Parathyroid adenoma (tissue), 2 donors: ENCODE measurements around the gene FNTB.

Experiments
- H2AFZ ChIP-seq: fragments of 300-600 bp; sonication (generic); one replicate; pipeline ENCODE4 v1.7.0; 2017; ENCODE audit warnings: antibody characterized with exemption, mild to moderate bottlenecking
- H3K27ac ChIP-seq: fragments of 300-600 bp; sonication (generic); one replicate; pipeline ENCODE4 v1.7.0; 2017
- H3K27me3 ChIP-seq: fragments of 300-600 bp; sonication (generic); one replicate; pipeline ENCODE4 v1.7.0; 2017; ENCODE audit warnings: low read length; ENCODE audit not compliant: control insufficient read depth, insufficient read depth
- H3K36me3 ChIP-seq: fragments of 300-600 bp; sonication (generic); one replicate; pipeline ENCODE4 v1.7.0; 2017; ENCODE audit warnings: low read length; ENCODE audit not compliant: control insufficient read depth, insufficient read depth
- H3K4me1 ChIP-seq: fragments of 300-600 bp; sonication (generic); one replicate; pipeline ENCODE4 v1.7.0; 2017; ENCODE audit warnings: control low read depth
- H3K4me2 ChIP-seq: fragments of 300-600 bp; sonication (generic); one replicate; pipeline ENCODE4 v1.7.0; 2017; ENCODE audit warnings: low read length
- H3K4me3 ChIP-seq: fragments of 300-600 bp; sonication (generic); one replicate; pipeline ENCODE4 v1.7.0; 2017; ENCODE audit warnings: low read depth, low read length
- H3K79me2 ChIP-seq: fragments of 300-600 bp; sonication (generic); one replicate; pipeline ENCODE4 v1.7.0; 2017; ENCODE audit warnings: control low read depth
- H3K9ac ChIP-seq: fragments of 300-600 bp; sonication (generic); one replicate; pipeline ENCODE4 v1.7.0; 2017; ENCODE audit warnings: mild to moderate bottlenecking
- H3K9me3 ChIP-seq: fragments of 300-600 bp; sonication (generic); one replicate; pipeline ENCODE4 v1.7.0; 2017; ENCODE audit warnings: low read length; ENCODE audit not compliant: control insufficient read depth
- CTCF ChIP-seq: fragments of 300-600 bp; sonication (generic); IDR thresholded peaks from one replicate; pipeline ENCODE4 v1.7.0; 2017; ENCODE audit warnings: antibody characterized with exemption, mild to moderate bottlenecking
- donor health status: primary hyperparathyroidism.

The FNTB gene

DNA sequence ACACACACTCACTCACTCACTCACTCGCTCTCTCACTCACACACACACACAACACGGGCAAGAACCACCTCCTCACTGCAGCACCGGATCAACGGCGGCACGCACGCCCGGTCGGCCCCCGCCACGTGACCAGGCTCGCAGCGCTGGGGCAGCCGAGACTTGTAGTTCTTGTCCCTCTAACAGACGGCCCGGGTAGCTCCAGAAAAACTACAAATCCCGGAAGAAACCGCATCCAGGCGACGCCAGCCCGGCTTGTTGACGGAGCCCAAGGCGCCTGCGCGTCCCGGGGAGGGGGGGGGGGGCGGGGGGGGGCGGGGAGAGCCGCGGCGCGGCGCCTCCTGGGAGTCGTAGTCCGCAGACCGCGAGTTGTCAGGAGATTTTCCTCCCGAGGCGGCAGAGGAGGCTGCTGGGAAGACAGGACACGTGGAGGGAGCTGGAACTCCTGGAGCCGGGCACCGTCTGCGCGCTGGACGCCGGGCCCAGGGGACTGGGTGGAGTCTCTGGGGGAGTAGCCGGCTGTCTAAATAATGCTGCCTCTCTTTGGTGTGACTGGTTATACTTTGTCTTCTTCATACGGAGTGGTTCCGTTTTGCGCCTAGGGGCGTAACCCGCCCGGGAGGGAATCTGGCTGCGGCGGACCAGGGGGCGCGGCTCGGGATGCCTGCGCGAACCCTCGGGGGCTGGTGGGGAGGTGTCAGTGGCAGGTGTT, 115.9 kb downstream of the FNTB start, which contains the start of gene MAX:
Gene MAX, minus strand, starts transcription at position 77 of the 709 bp plus-strand sequence. CDS start 178 bp downstream, outside the sequence.
- TF ChIP-seq CTCF, result no peak
- Histone ChIP-seq H3K4me2 (peak within 1 kb of the TSS; percentile 75), H3K27ac (peak within 1 kb of the TSS; percentile 62), H3K27me3 (no peaks in the 10 kb centered on the region), H3K36me3 (no peaks in the 10 kb centered on the region), H3K4me3 (peak within 1 kb of the TSS; percentile 77), H3K9me3 (no peaks in the 10 kb centered on the region), H3K4me1 (peaks cover 4% of the 10 kb centered on the region), H2AFZ (peak within 1 kb of the TSS; percentile 100), H3K79me2 (peaks cover 13% of the 10 kb centered on the region), H3K9ac (peak within 1 kb of the TSS; percentile 58)

- no peak overlapping the region for H3K9ac ChIP-seq
- H3K9me3 ChIP-seq, result no peaks in the 10 kb centered on the region
- H3K4me3 ChIP-seq, result peak overlapping the region; percentile 69
- TF ChIP-seq CTCF, result peak; percentile 12
- peak overlapping the region; percentile 53 for H3K27ac ChIP-seq
- peaks cover 4% of the 10 kb centered on the region for H3K4me1 ChIP-seq
- no peaks in the 10 kb centered on the region for H3K36me3 ChIP-seq
- H3K4me2 ChIP-seq, result peak overlapping the region; percentile 73
- peaks cover 13% of the 10 kb centered on the region for H3K79me2 ChIP-seq
- H2AFZ ChIP-seq, result peak overlapping the region; percentile 100
- H3K27me3 ChIP-seq, result no peaks in the 10 kb centered on the region
Observed at GRCh38 chr14:65103150-65103760, 116.6 kb downstream of the FNTB start.

DNA sequence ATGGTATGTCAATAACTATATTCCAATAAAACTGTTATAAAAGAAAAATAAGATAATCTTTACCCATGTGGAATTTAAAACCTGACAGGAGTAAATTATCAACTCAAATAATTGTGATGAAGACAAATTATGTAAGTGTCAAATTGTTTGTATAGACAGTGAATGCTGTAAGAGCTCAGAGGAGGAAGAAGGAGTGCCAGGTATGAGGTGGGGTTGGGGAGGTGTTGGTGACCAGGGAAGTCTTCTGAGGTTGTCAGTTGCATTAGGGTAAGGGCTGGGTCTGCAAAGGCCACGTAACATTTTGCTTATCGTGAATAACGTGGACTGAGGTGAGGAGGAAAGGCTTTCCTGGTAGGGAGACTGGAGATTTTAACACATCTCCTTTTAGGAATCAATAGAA, 118.1 kb downstream of the FNTB start:
- Histone ChIP-seq H3K4me3 (no peak overlapping the region), H3K9ac (no peak overlapping the region), H3K79me2 (peaks cover 13% of the 10 kb centered on the region), H3K4me1 (peaks cover 4% of the 10 kb centered on the region), H3K4me2 (no peak overlapping the region), H3K9me3 (no peaks in the 10 kb centered on the region), H3K27me3 (no peaks in the 10 kb centered on the region), H2AFZ (no peak overlapping the region), H3K27ac (no peak overlapping the region), H3K36me3 (no peaks in the 10 kb centered on the region)
- TF ChIP-seq CTCF, result no peak

GRCh38 chr14:65106316-65106715, 119.6 kb downstream of the FNTB start:
- Histone ChIP-seq H3K27me3 (no peaks in the 10 kb centered on the region), H3K79me2 (peaks cover 5% of the 10 kb centered on the region), H3K9ac (no peak overlapping the region), H3K9me3 (no peaks in the 10 kb centered on the region), H3K4me2 (no peak overlapping the region), H2AFZ (no peak overlapping the region), H3K27ac (no peak overlapping the region), H3K4me3 (no peak overlapping the region), H3K4me1 (no peaks in the 10 kb centered on the region), H3K36me3 (no peaks in the 10 kb centered on the region)
- TF ChIP-seq CTCF, result no peak
